Aorta (tissue), 5 donors: ENCODE results near the gene KRT82. TPM values are rescaled to one million over a fixed set of nuclear protein-coding genes. Genes with fewer than 3 reads are reported as not detected.

Experiments used
- ATAC-seq: fragments of 200-7000 bp; cut with Tn5 transposase; one replicate; pipeline ENCODE4 v1.9.1; 2022; ENCODE audit warnings: moderate library complexity; ENCODE audit not compliant: low FRiP score
- DNase-seq, 2 donors: peaks; one replicate each; pipeline ENCODE4 v3.0.0-alpha.2; 2020
- H3K27ac ChIP-seq, 2 donors: one replicate each; pipeline ENCODE4 v1.5.1; 2013; ENCODE audit warnings: low read length in 2 of 2, mild to moderate bottlenecking in 2 of 2, moderate library complexity in 2 of 2, control low read depth in 1 of 2, inconsistent platforms in 1 of 2, low read depth in 1 of 2
- H3K27me3 ChIP-seq, 2 donors: one replicate each; pipeline ENCODE4 v1.6.1; 2013; ENCODE audit warnings: control low read depth in 1 of 2, low read length in 1 of 2, mild to moderate bottlenecking in 1 of 2, moderate library complexity in 1 of 2; ENCODE audit not compliant: insufficient read depth in 2 of 2, control insufficient read depth in 1 of 2
- H3K36me3 ChIP-seq, 2 donors: one replicate each; pipeline ENCODE4 v1.6.1; 2013; ENCODE audit warnings: control low read depth in 1 of 2, low read length in 1 of 2, mild to moderate bottlenecking in 1 of 2; ENCODE audit not compliant: insufficient read depth in 2 of 2, control insufficient read depth in 1 of 2
- H3K4me1 ChIP-seq, 2 donors: one replicate each; pipeline ENCODE4 v1.6.1; 2013; ENCODE audit warnings: low read length in 2 of 2, control low read depth in 1 of 2, mild to moderate bottlenecking in 1 of 2, moderate library complexity in 1 of 2; ENCODE audit not compliant: insufficient read depth in 2 of 2, control insufficient read depth in 1 of 2
- H3K4me3 ChIP-seq, 2 donors: one replicate each; pipeline ENCODE4 v1.5.1; 2013; ENCODE audit warnings: low read length in 2 of 2, control low read depth in 1 of 2, mild to moderate bottlenecking in 1 of 2
- H3K9me3 ChIP-seq: one replicate; pipeline ENCODE4 v1.6.1; 2013; ENCODE audit warnings: mild to moderate bottlenecking, low read length; ENCODE audit not compliant: control insufficient read depth
- WGBS, 2 donors: extraction: QIAGEN DNeasy Blood & Tissue Kit; methylation state at CpG; one replicate each; pipeline ENCODE4 v1.1.7; 2013; 5-methylcytosine and 5-hydroxymethylcytosine counted together
- intact Hi-C, 2 donors: fragments of 100-400 bp; cut with DNase I; formaldehyde crosslinking; loops; one replicate each; pipeline versions ENCODE4 v1.14.2 to v1.15.0; 2022
- polyA plus RNA-seq, 2 donors: library from polyadenylated mRNA; stranded (reverse); fragments of 200-250 nt; gene quantifications; one replicate each; pipeline ENCODE4 v1.2.3, GENCODE V29; 2013
- total RNA-seq, 2 donors: library from RNA; stranded (reverse); fragmentation: NEBNext Ultra II Directional; extraction: Animal tissue kit (Norgen Biotek cat#: 25700); gene quantifications; one replicate each; pipeline ENCODE4 v1.2.1, GENCODE V29; 2021
- donor health status: healthy with polysubstance abuse.
- donor health status: Bipolar disorder and iron deficiency.
- donor health status: DM: no; HTN: no; CAD: no.
- donor health status: DM: no; HTN: no; CAD: no.
- donor health status: DM: yes; HTN: yes; CAD: no.

The KRT82 gene
- total and polyA plus RNA-seq, 4 donors: not detected

- no peaks in the 10 kb centered on the region for H3K36me3 ChIP-seq
- intact Hi-C loops: no loop called here
- no peak for ATAC-seq
- H3K4me1 ChIP-seq: no peaks in the 10 kb centered on the region
- H3K27me3 ChIP-seq: peaks cover 0 to 2% of the 10 kb centered on the region in 2 donors
- no peak overlapping the region for H3K4me3 ChIP-seq
- no peak overlapping the region for H3K27ac ChIP-seq
- WGBS, 2 donors: 85 to 90% methylated on average over 10 of the region's 10 CpGs
- no peaks in the 10 kb centered on the region for H3K9me3 ChIP-seq
- no peak for DNase-seq
These were observed 22.0 kb upstream of the KRT82 start for GRCh38 chr12:52428121-52428520.

GRCh38 chr12:52427083-52427482, 20.9 kb upstream of the KRT82 start:
- no peak overlapping the region for H3K27ac ChIP-seq
- no peaks in the 10 kb centered on the region for H3K9me3 ChIP-seq
- no peaks in the 10 kb centered on the region for H3K36me3 ChIP-seq
- DNase-seq (no peak), ATAC-seq (no peak)
- H3K27me3 ChIP-seq: peaks cover 0 to 2% of the 10 kb centered on the region in 2 donors
- WGBS, 2 donors: 87 to 93% methylated on average over 1 of the region's 1 CpG
- no peak overlapping the region for H3K4me3 ChIP-seq
- intact Hi-C loops: no loop called here
- no peaks in the 10 kb centered on the region for H3K4me1 ChIP-seq

GRCh38 chr12:52426034-52426433, 19.9 kb upstream of the KRT82 start:
- H3K4me1 ChIP-seq: no peaks in the 10 kb centered on the region
- ATAC-seq: no peak
- H3K9me3 ChIP-seq: no peaks in the 10 kb centered on the region
- no peaks in the 10 kb centered on the region for H3K27me3 ChIP-seq
- 83 to 87% methylated on average over 2 of the region's 2 CpGs for WGBS, 2 donors
- intact Hi-C loops: no loop called here
- no peak for DNase-seq
- H3K4me3 ChIP-seq: no peak overlapping the region
- no peak overlapping the region for H3K27ac ChIP-seq
- no peaks in the 10 kb centered on the region for H3K36me3 ChIP-seq

GRCh38 chr12:52425466-52425865, 19.3 kb upstream of the KRT82 start:
- ATAC-seq (no peak), DNase-seq (no peak)
- 94 to 98% methylated on average over 5 of the region's 5 CpGs for WGBS, 2 donors
- no peaks in the 10 kb centered on the region for H3K4me1 ChIP-seq
- H3K27me3 ChIP-seq: no peaks in the 10 kb centered on the region
- no peaks in the 10 kb centered on the region for H3K9me3 ChIP-seq
- no peaks in the 10 kb centered on the region for H3K36me3 ChIP-seq
- H3K27ac ChIP-seq: no peak overlapping the region
- intact Hi-C loops: no loop called here
- no peak overlapping the region for H3K4me3 ChIP-seq

GRCh38 chr12:52423661-52424500, 17.7 kb upstream of the KRT82 start:
- H3K4me1 ChIP-seq: no peaks in the 10 kb centered on the region
- H3K36me3 ChIP-seq: no peaks in the 10 kb centered on the region
- WGBS, 2 donors: 12 to 18% methylated on average over 11 of the region's 11 CpGs
- no peak overlapping the region for H3K4me3 ChIP-seq
- ATAC-seq: peak; percentile 61
- H3K27me3 ChIP-seq: no peaks in the 10 kb centered on the region
- intact Hi-C loops: no loop called here
- H3K9me3 ChIP-seq: no peaks in the 10 kb centered on the region
- DNase-seq: no peak
- no peak overlapping the region for H3K27ac ChIP-seq

GRCh38 chr12:52423035-52423434, 16.9 kb upstream of the KRT82 start:
- 82 to 94% methylated on average over 6 of the region's 6 CpGs for WGBS, 2 donors
- ATAC-seq (no peak), DNase-seq (no peak)
- no peaks in the 10 kb centered on the region for H3K36me3 ChIP-seq
- intact Hi-C loops: no loop called here
- no peak overlapping the region for H3K4me3 ChIP-seq
- H3K9me3 ChIP-seq: no peaks in the 10 kb centered on the region
- H3K27me3 ChIP-seq: no peaks in the 10 kb centered on the region
- no peaks in the 10 kb centered on the region for H3K4me1 ChIP-seq
- H3K27ac ChIP-seq: no peak overlapping the region

GRCh38 chr12:52419656-52420055, 13.5 kb upstream of the KRT82 start:
- Histone ChIP-seq H3K27ac (no peak overlapping the region), H3K36me3 (no peaks in the 10 kb centered on the region), H3K4me1 (no peaks in the 10 kb centered on the region), H3K4me3 (no peak overlapping the region), H3K9me3 (no peaks in the 10 kb centered on the region), H3K27me3 (no peaks in the 10 kb centered on the region)
- WGBS, 2 donors: 89 to 100% methylated on average over 1 of the region's 1 CpG
- intact Hi-C loops: no loop called here
- no peak for DNase-seq
- no peak for ATAC-seq

GRCh38 chr12:52418576-52419110, 12.5 kb upstream of the KRT82 start:
- Histone ChIP-seq H3K4me1 (no peaks in the 10 kb centered on the region), H3K9me3 (no peaks in the 10 kb centered on the region), H3K27ac (no peak overlapping the region), H3K27me3 (no peaks in the 10 kb centered on the region), H3K4me3 (no peak overlapping the region), H3K36me3 (no peaks in the 10 kb centered on the region)
- intact Hi-C loops: no loop called here
- WGBS, 2 donors: 89 to 92% methylated on average over 4 of the region's 4 CpGs
- ATAC-seq (no peak), DNase-seq (no peak)

- intact Hi-C loops: no loop called here
- DNase-seq (no peak), ATAC-seq (no peak)
- H3K4me1 ChIP-seq: no peaks in the 10 kb centered on the region
- H3K9me3 ChIP-seq: no peaks in the 10 kb centered on the region
- no peak overlapping the region for H3K4me3 ChIP-seq
- no peak overlapping the region for H3K27ac ChIP-seq
- no peaks in the 10 kb centered on the region for H3K36me3 ChIP-seq
- 91 to 98% methylated on average over 2 of the region's 2 CpGs for WGBS, 2 donors
- H3K27me3 ChIP-seq: no peaks in the 10 kb centered on the region
These were observed 11.6 kb upstream of the KRT82 start for GRCh38 chr12:52417740-52418139.
